A549 treated with AZD2906 at 1 μM for 4 hours (cell line): ENCODE results near the gene CSTF2. TPM values are rescaled to one million over a fixed set of nuclear protein-coding genes. Genes with fewer than 3 reads are reported as not detected.

Experiments
- total RNA-seq: library from RNA; stranded (reverse); fragments of 200-300 nt; extraction: Qiagen RNA extraction; gene quantifications from 5 replicates; pipeline ENCODE4 v1.2.3, GENCODE V29; 2022

Gene CSTF2
- total RNA-seq = 29.3 to 35.7 TPM (median 30.9 TPM) in 5 replicates

DNA sequence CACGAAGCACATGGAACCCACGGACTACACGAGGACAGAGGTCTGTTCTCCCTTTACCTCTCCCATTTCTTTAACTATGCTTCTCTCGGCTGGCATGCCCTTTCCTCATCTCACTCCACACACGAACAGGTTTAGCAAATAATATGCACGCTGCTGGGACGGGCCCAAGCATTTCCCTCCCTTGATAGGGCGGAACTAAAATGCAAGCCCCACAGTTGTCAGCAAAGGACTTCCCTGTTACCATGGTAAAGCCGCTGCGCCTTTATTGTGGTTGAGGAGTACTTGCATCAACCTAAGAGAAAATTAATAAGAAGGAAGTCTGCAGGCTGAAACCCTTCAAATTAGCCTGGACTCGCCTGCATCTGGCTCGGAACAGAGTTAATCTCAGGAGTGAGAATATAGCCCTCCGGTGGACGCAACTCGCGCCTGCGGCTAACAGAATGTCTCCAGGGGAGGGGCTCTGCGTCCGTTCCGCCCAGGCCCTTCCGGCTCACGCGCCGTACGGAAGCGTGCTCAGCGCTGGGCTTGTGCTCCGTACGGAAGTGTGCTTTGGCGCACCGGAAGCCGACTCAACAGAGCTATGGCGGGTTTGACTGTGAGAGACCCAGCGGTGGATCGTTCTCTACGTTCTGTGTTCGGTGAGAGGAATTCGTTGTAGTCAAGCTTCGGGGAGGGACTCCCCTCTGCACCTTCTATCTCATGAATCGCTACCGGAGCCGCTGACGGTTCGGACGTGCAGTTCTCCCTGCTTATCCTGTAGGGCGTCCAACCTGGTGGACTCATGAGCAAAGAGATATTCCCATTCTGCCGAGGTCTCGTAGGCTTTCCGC, at the start of gene CSTF2:
CSTF2 (plus strand) TSS at position 555 of the 830 bp plus-strand sequence; CDS start at position 581, 26 bp downstream.

GRCh38 chrX:100874325-100874724, 54.1 kb downstream of the CSTF2 start, which contains the start of gene NOX1:
Gene NOX1, minus strand, starts transcription at chrX:100874359. Its CDS starts 220 bp downstream, at chrX:100874139.

Other genes starting within 250 kb of the CSTF2 start
- not detected in 5 replicates for gene TNMD, start 235.5 kb upstream of the CSTF2 start, total RNA-seq
- 35.0 to 45.4 TPM (median 36.2 TPM) in 5 replicates for gene TSPAN6, start 183.6 kb upstream of the CSTF2 start, total RNA-seq
- 1.8 to 3.7 TPM (median 2.5 TPM) in 5 replicates for gene SRPX2, start 176.2 kb upstream of the CSTF2 start, total RNA-seq
- 1.8 to 3.3 TPM (median 2.5 TPM) in 5 replicates for gene SYTL4, start 88.3 kb upstream of the CSTF2 start, total RNA-seq
- 0.06 to 0.18 TPM (median 0.10 TPM) in 3 of 5 replicates, not detected in the others for gene NOX1, start 54.0 kb downstream of the CSTF2 start, total RNA-seq
- gene XKRX, start 108.5 kb downstream of the CSTF2 start, total RNA-seq = 0.73 to 0.94 TPM (median 0.91 TPM) in 5 replicates
- 0.09 to 0.19 TPM (median 0.17 TPM) in 5 replicates for gene ARL13A, start 149.3 kb downstream of the CSTF2 start, total RNA-seq
- 13.5 to 17.1 TPM (median 14.4 TPM) in 5 replicates for gene TRMT2B, start 231.7 kb downstream of the CSTF2 start, total RNA-seq